ENCODE data around the gene MED9. TPM values are rescaled to one million over a fixed set of nuclear protein-coding genes. Genes with fewer than 3 reads are reported as not detected.

The MED9 gene
- polyA plus RNA-seq, 1 experiment, result 11.7 TPM

DNA sequence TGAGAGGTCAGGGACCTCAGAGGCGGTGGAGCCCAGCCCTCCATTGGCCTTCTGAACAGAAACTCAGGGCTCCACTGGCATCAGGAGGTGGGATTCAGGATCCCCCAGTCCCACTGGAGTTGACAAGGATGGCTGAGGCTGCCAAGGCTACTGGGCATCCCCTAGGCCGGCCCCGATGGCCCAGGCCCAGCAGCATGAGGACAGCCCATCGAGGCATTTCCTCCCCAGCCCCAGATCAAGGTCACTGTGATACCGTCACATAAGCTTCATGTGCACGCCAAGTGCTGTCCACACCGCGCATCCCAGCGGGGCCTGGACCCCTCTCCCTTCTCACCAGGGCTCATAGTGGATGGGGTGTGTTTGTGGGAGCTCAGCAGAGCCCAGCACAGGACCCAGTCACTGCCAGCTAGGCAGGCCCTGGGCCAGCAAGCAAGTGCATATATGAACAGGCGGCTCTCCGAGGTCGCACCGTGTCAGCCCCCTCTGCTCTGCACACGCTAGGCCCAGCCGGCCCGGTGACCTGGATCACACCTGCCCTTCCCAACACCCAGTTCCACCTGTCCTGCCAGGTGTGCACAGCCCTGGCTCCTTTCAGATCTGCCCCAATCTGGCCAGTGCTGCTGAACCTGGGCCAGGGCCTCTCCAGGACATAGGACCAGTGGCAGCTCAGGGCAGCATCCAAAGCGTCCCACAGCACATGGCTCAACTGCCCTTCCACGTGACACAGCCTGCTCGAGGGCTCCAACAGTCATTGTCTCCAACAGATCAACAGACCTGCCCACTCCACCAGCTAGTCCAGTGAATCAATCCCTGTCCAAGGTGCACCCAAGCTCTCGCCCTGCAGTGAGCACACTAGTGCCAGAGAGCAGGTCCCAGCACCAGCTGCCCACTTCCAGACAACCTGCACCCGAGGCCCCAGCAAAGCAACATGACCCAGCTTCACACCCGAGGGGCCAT lies 52.2 kb downstream of the MED9 start:
- no peaks in the 10 kb centered on the region for H3K27me3 ChIP-seq (ENCODE audit: control insufficient read depth, insufficient read depth, low read length)
- ChIA-PET POLR2A (no interaction called here), CTCF (interaction anchor here (0.9 to 1.9 kb wide), 3 partner anchors 15 to 175 kb away, joined by 3 to 4 read pairs (median 4); no protein-coding TSS in a partner anchor)
- no peak overlapping the region for H3K4me3 ChIP-seq (ENCODE audit: low read depth, low read length)
- DNase-seq (ENCODE audit: low read depth), result no peak
- TF ChIP-seq, protein P1, sequence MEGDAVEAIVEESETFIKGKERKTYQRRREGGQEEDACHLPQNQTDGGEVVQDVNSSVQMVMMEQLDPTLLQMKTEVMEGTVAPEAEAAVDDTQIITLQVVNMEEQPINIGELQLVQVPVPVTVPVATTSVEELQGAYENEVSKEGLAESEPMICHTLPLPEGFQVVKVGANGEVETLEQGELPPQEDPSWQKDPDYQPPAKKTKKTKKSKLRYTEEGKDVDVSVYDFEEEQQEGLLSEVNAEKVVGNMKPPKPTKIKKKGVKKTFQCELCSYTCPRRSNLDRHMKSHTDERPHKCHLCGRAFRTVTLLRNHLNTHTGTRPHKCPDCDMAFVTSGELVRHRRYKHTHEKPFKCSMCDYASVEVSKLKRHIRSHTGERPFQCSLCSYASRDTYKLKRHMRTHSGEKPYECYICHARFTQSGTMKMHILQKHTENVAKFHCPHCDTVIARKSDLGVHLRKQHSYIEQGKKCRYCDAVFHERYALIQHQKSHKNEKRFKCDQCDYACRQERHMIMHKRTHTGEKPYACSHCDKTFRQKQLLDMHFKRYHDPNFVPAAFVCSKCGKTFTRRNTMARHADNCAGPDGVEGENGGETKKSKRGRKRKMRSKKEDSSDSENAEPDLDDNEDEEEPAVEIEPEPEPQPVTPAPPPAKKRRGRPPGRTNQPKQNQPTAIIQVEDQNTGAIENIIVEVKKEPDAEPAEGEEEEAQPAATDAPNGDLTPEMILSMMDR (IDR thresholded peaks at IDR 0.05; ENCODE audit: insufficient read depth, low read depth, low read length), result no peak
- H3K36me3 ChIP-seq (ENCODE audit: control insufficient read depth, insufficient read depth, low read length), result no peaks in the 10 kb centered on the region

DNA sequence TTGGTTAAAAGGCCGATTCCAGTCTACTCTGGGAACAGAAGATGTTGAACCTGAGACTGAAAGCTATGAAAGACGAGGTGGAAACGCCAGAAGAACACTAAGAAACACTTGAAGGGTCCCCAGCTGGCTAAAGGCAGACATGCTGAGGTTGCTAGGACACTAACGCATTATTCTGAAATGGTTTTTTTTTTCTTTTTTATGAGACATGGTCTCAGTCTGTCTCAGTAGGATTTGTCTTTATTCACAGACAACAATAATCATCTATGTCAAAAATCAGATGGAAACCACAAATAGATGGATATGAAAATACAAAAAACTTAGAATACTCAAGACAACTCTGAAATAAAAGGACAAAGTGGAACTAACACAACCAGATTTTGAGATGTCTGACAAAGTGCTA lies 54.4 kb downstream of the MED9 start:
- CTCF ChIA-PET, result interaction anchor here (0.6 to 4.0 kb wide), 3 partner anchors 12 to 441 kb away, joined by 3 to 9 read pairs (median 4); partner anchors contain the start of genes DRC3 and TOM1L2
- no peaks in the 10 kb centered on the region for H3K27me3 ChIP-seq (ENCODE audit: control insufficient read depth, insufficient read depth, low read length)
- H3K4me3 ChIP-seq (ENCODE audit: low read depth, low read length), result no peak overlapping the region
- DNase-seq (ENCODE audit: low read depth), result no peak
- POLR2A ChIA-PET, result no interaction called here
- H3K36me3 ChIP-seq (ENCODE audit: control insufficient read depth, insufficient read depth, low read length), result no peaks in the 10 kb centered on the region
- TF ChIP-seq, protein P1 (IDR thresholded peaks at IDR 0.05; ENCODE audit: insufficient read depth, low read depth, low read length), result no peak

DNA sequence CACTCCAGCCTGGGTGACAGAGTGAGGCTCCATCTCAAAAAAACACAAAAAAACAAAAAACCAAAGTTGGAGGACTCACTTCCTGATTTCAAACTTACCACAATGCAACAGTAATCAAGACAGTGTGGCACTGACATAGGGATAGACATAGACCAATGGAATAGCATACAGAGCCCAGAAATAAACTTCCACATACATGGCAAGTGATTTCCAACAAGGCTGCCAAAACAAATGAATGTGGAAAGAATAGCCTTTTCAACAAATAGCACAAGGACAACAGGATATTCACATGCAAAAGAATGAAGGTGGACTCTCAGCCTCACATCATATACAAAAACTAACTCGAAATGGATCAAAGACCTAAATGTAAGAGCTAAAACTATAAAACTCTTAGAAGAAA lies 56.2 kb downstream of the MED9 start:
- Histone ChIP-seq H3K4me3 (ENCODE audit: low read depth, low read length) (no peak overlapping the region), H3K36me3 (ENCODE audit: control insufficient read depth, insufficient read depth, low read length) (no peaks in the 10 kb centered on the region), H3K27me3 (ENCODE audit: control insufficient read depth, insufficient read depth, low read length) (no peaks in the 10 kb centered on the region)
- TF ChIP-seq, protein P1 (IDR thresholded peaks at IDR 0.05; ENCODE audit: insufficient read depth, low read depth, low read length), result no peak
- DNase-seq (ENCODE audit: low read depth), result no peak
- POLR2A ChIA-PET, result no interaction called here
- CTCF ChIA-PET, result interaction anchor here (1.2 to 4.0 kb wide), 2 partner anchors 10 to 17 kb away, joined by 3 to 9 read pairs; no protein-coding TSS in a partner anchor

DNA sequence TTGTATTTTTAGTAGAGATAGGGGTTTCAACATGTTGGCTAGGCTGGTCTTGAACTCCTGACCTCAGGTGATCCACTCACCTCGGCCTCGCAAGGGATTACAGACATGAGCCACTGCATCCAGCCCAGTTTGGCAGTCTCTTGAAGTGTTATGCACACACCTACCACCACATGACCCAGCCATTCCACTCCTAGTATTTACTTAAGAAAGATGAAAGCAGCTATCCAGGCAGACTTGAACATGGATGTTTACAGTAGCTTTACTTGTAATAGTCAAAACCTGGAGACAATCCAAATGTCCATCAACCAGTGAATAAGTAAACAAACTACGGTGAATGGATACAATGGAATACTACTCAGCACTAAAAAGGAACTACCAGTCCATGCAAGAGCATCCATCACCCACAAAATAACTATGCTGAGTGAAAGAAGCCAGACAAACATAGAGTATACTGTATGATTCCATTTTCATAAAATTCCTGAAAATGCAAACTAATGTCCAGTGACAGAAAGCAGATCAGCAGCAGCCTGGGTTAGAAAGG lies 57.2 kb downstream of the MED9 start:
- ChIA-PET POLR2A (no interaction called here), CTCF (interaction anchor here (4.0 kb wide), 1 partner anchor 18 kb away, joined by 9 read pairs; no protein-coding TSS in a partner anchor)
- TF ChIP-seq, protein P1 (IDR thresholded peaks at IDR 0.05; ENCODE audit: insufficient read depth, low read depth, low read length), result no peak
- Histone ChIP-seq H3K27me3 (ENCODE audit: control insufficient read depth, insufficient read depth, low read length) (no peaks in the 10 kb centered on the region), H3K36me3 (ENCODE audit: control insufficient read depth, insufficient read depth, low read length) (no peaks in the 10 kb centered on the region), H3K4me3 (ENCODE audit: low read depth, low read length) (no peak overlapping the region)
- DNase-seq (ENCODE audit: low read depth), result no peak

DNA sequence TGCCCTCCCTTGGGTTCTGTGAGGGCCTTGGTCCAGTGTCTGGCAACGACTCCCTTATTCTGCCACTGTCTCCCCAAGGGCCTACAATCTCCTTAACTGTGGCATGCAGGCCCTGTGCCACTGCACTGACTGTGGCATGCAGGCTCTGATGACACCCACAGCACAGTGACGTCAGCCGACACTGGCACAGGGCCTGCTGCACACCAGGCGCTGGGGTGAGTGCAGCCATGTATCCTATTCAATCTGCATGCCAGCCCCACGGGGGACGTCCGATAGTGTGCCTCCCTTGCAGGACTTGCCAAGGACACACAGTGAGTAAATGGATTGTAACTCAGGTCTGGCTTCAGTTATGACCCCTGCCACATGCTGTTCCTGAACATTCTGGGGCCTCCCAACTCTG lies 59.2 kb downstream of the MED9 start:
- Histone ChIP-seq H3K36me3 (ENCODE audit: control insufficient read depth, insufficient read depth, low read length) (no peaks in the 10 kb centered on the region), H3K4me3 (ENCODE audit: low read depth, low read length) (no peak overlapping the region), H3K27me3 (ENCODE audit: control insufficient read depth, insufficient read depth, low read length) (no peaks in the 10 kb centered on the region)
- DNase-seq (ENCODE audit: low read depth), result no peak
- TF ChIP-seq, protein P1 (IDR thresholded peaks at IDR 0.05; ENCODE audit: insufficient read depth, low read depth, low read length), result no peak
- CTCF ChIA-PET, result interaction anchor here (0.6 to 2.5 kb wide), 4 partner anchors 12 to 163 kb away, joined by 3 to 13 read pairs (median 4); partner anchors contain the start of gene RASD1
- POLR2A ChIA-PET, result no interaction called here

Data from BJ (cell line).